Mesodermal cell (in vitro differentiated cells): ENCODE measurements around the gene GPSM3.
A peak's percentile ranks its signal among the peaks of the same experiment; 100 is the strongest.

Experiments
- H3K27ac ChIP-seq: 2 replicates; pipeline ENCODE4 v1.7.0; 2013; ENCODE audit warnings: mild to moderate bottlenecking, low read depth, low read length, moderate library complexity; ENCODE audit not compliant: severe bottlenecking
- H3K36me3 ChIP-seq: 2 replicates; pipeline ENCODE4 v1.7.1; 2013; ENCODE audit warnings: mild to moderate bottlenecking, low read length, moderate library complexity; ENCODE audit not compliant: control insufficient read depth, insufficient read depth
- H3K4me1 ChIP-seq: one replicate; pipeline ENCODE4 v1.7.1; 2013; ENCODE audit warnings: mild to moderate bottlenecking, low read length; ENCODE audit not compliant: insufficient read depth, control insufficient read depth, poor library complexity, severe bottlenecking
- H3K4me3 ChIP-seq: 2 replicates; pipeline ENCODE4 v1.7.0; 2013; ENCODE audit warnings: low read length, control low read depth, mild to moderate bottlenecking; ENCODE audit not compliant: insufficient read depth, poor library complexity, severe bottlenecking; ENCODE audit errors: extremely low read depth
- H3K9me3 ChIP-seq: 2 replicates; pipeline ENCODE4 v1.7.1; 2013; ENCODE audit warnings: mild to moderate bottlenecking, low read length, moderate library complexity; ENCODE audit not compliant: control insufficient read depth
- WGBS, 2 experiments: methylation state at CpG; one replicate each; pipeline ENCODE4 v1.1.5; 2013; ENCODE audit warnings: missing lambda C conversion rate in 2 of 2; ENCODE audit not compliant: insufficient coverage in 2 of 2; 5-methylcytosine and 5-hydroxymethylcytosine counted together

The GPSM3 gene

GRCh38 chr6:32170294-32170693, 22.1 kb downstream of the GPSM3 start:
- Histone ChIP-seq H3K27ac (no peak overlapping the region), H3K4me3 (no peak overlapping the region), H3K9me3 (no peaks in the 10 kb centered on the region), H3K4me1 (peaks cover 25% of the 10 kb centered on the region), H3K36me3 (peaks cover 72% of the 10 kb centered on the region)
- 96 to 98% methylated on average over 9 to 10 of the region's 11 CpGs for WGBS, 2 experiments

DNA sequence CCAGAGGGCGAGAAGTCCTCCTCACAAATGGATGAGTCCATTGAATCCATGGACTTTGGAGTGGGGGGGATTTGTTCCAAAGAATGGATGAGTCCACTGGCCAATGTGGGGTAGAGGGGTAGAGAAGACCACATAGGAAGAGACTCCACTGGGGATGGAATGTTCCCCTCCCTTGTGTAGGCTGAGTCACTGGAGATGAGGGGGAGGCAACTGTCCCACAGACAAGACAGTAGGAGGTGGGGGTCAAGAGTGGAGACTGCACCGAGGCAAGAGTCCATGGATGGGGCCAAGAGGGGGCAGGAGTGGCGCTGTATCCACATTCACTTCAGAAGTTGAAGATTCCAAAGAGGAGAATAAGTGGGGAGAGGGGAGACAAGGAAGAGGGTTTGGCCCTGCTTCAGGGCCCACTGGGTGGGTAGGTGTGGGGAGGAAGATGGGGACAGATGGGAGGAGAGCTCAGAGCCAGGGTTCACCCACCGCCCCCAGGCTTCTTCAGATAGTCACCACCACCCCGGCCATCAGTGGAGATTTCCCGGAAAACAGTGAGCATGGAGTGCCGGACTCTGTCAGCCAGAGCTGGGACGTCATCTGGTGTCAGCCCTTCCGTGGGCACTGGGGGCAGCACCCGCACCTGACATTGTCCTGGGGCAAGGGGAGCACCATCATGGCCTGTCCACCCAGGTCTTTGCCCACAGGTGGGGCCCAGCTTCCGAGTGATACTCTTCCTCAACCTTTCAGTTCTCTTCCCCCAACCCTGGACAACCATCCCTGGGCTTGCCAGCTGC, 23.4 kb downstream of the GPSM3 start:
- Histone ChIP-seq H3K36me3 (peaks cover 77% of the 10 kb centered on the region), H3K4me1 (peaks cover 16% of the 10 kb centered on the region), H3K27ac (no peak overlapping the region), H3K4me3 (no peak overlapping the region), H3K9me3 (no peaks in the 10 kb centered on the region)
- WGBS, 2 experiments = 92 to 95% methylated on average over 8 to 11 of the region's 11 CpGs

GRCh38 chr6:32168350-32168749, 24.1 kb downstream of the GPSM3 start:
- H3K27ac ChIP-seq = peak overlapping the region; percentile 46

GRCh38 chr6:32167761-32168262, 24.6 kb downstream of the GPSM3 start:
- Histone ChIP-seq H3K4me3 (no peak overlapping the region), H3K36me3 (peaks cover 83% of the 10 kb centered on the region), H3K27ac (peak overlapping the region; percentile 46)

More at GRCh38 chr6:32168350-32168749, 24.1 kb downstream of the GPSM3 start:
- H3K36me3 ChIP-seq = peaks cover 78% of the 10 kb centered on the region
- no peaks in the 10 kb centered on the region for H3K9me3 ChIP-seq
- no peak overlapping the region for H3K4me3 ChIP-seq
- peaks cover 16% of the 10 kb centered on the region for H3K4me1 ChIP-seq
- WGBS, 2 experiments = 87 to 100% methylated on average over 1 to 2 of the region's 2 CpGs

GRCh38 chr6:32167154-32167760, 25.2 kb downstream of the GPSM3 start:
- H3K4me1 ChIP-seq = peaks cover 16% of the 10 kb centered on the region
- H3K36me3 ChIP-seq = peaks cover 88% of the 10 kb centered on the region
- H3K27ac ChIP-seq = peak overlapping the region; percentile 46
- 94 to 96% methylated on average over 32 of the region's 32 CpGs for WGBS, 2 experiments
- H3K9me3 ChIP-seq = no peaks in the 10 kb centered on the region
- H3K4me3 ChIP-seq = no peak overlapping the region

More at GRCh38 chr6:32167761-32168262, 24.6 kb downstream of the GPSM3 start:
- 86 to 90% methylated on average over 2 of the region's 6 CpGs for WGBS, 2 experiments
- Histone ChIP-seq H3K9me3 (no peaks in the 10 kb centered on the region), H3K4me1 (peaks cover 16% of the 10 kb centered on the region)

DNA sequence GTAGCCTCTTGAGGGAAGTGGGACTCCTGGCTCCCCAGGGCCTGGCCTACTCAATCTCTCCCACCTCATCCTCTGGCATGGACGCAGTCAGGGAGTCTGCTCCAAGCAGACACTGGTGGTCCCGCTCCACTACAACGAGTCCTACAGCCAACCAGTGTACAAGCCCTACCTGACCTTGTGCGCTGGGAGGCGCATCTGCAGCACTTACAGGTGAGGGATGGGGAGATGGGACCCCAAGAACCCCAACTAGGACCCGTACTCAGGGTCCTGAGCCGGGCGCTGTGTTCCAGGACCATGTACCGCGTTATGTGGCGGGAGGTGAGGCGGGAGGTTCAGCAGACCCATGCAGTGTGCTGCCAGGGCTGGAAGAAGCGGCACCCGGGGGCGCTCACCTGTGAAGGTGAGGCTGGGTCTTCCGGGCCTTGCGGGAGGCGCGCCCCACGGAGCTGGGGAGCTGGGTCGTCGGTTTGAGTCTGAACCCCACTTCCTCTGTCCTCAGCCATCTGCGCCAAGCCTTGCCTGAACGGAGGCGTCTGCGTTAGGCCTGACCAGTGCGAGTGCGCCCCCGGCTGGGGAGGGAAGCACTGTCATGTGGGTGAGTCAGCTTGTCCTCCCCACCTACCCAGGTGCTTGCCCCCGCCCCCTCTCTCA, 25.9 kb downstream of the GPSM3 start:
- Histone ChIP-seq H3K9me3 (no peaks in the 10 kb centered on the region), H3K36me3 (peaks cover 90% of the 10 kb centered on the region), H3K4me3 (no peak overlapping the region), H3K4me1 (peaks cover 16% of the 10 kb centered on the region), H3K27ac (no peak overlapping the region)
- WGBS, 2 experiments = 93 to 94% methylated on average over 24 to 28 of the region's 30 CpGs

DNA sequence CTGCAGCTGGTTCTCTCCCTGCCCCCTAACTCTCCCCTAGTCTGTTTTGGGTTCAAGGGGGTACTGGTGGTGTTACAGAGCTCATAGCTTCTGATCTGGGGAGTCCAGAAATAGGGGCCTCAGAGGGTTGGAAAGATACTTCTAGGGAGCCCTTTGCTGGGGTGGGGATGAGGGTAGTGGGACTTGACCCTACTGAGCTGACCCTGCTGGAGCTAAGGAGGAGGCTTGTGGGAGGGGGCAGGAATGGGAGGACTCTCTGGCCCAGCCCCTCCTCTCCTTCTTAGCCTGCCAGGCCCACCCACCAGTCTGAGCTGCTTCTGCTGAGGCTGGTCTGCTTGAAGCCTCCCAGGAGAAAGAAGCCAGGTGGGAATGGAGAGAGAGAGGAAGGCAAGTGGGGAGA, 28.1 kb downstream of the GPSM3 start, which contains the start of gene EGFL8:
Gene EGFL8, plus strand, starts transcription at position 301 of the 400 bp plus-strand sequence. CDS start 1,571 bp downstream, outside the sequence.
- peaks cover 8% of the 10 kb centered on the region for H3K4me1 ChIP-seq
- H3K36me3 ChIP-seq = peaks cover 80% of the 10 kb centered on the region
- no peak within 1 kb of the TSS for H3K4me3 ChIP-seq
- peak within 1 kb of the TSS; percentile 83 for H3K27ac ChIP-seq
- no peaks in the 10 kb centered on the region for H3K9me3 ChIP-seq

GRCh38 chr6:32163559-32164258, 28.7 kb downstream of the GPSM3 start:
- Histone ChIP-seq H3K4me3 (no peak overlapping the region), H3K36me3 (peaks cover 79% of the 10 kb centered on the region)
- whole genome bisulfite sequencing, 2 experiments = 90 to 100% methylated on average over 3 to 6 of the region's 7 CpGs

DNA sequence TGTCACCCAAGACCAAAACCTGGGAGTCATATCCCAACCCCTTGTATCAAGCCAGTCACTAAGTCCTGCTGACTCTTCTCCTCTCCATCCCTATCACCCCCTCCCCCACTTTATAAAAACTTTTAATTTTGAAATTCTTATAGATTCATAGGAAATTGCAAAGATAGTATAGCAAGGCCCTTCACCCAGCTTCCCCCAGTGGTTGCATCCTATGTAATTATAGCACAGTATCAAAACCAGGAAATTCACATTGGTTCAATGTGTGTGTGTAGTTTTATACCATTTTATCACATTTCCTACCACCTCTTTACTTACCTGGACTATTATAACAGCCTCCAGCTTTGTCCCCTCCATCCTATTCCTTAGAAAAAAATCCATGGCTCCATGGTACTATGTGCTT, 34.4 kb downstream of the GPSM3 start:
- H3K36me3 ChIP-seq = peaks cover 64% of the 10 kb centered on the region
- H3K9me3 ChIP-seq = no peaks in the 10 kb centered on the region
- no peak overlapping the region for H3K4me3 ChIP-seq
- no peak overlapping the region for H3K27ac ChIP-seq
- H3K4me1 ChIP-seq = peaks cover 12% of the 10 kb centered on the region

More at GRCh38 chr6:32163559-32164258, 28.7 kb downstream of the GPSM3 start:
- Histone ChIP-seq H3K27ac (peak overlapping the region; percentile 83), H3K9me3 (no peaks in the 10 kb centered on the region), H3K4me1 (peaks cover 7% of the 10 kb centered on the region)

GRCh38 chr6:32156891-32157290, 35.6 kb downstream of the GPSM3 start:
- 90 to 100% methylated on average over 2 to 4 of the region's 9 CpGs for WGBS, 2 experiments
- Histone ChIP-seq H3K4me3 (no peak overlapping the region), H3K36me3 (peaks cover 52% of the 10 kb centered on the region), H3K27ac (no peak overlapping the region), H3K9me3 (no peaks in the 10 kb centered on the region), H3K4me1 (peaks cover 21% of the 10 kb centered on the region)
